Kidney glomerular epithelial cell (primary cell): ENCODE results near the gene MYO7A.

Experiments used
- DNase-seq: peaks from one replicate; lab custom pipeline; 2025; lab: John Stamatoyannopoulos, UW

Gene MYO7A

DNA sequence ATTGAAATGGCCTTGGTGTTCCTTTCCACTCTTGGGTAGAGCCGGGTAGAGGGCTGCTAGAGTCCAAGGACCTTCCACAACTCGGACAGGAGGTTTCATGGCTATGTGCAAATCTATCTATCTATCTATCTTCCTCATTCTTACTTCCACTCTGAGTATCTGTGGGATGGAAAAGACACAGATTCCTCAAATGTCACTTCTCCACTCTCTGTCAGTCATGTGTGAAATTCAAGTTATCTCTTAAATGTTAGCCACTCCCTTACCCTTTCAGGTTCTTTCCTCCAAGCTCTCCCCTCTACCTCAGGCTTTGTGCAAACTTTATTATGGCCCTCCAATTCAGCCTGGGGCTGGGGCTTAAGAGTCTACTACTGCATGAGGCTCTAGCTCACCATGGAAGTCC, 89.1 kb downstream of the MYO7A start:
- DNase-seq = no peak

DNA sequence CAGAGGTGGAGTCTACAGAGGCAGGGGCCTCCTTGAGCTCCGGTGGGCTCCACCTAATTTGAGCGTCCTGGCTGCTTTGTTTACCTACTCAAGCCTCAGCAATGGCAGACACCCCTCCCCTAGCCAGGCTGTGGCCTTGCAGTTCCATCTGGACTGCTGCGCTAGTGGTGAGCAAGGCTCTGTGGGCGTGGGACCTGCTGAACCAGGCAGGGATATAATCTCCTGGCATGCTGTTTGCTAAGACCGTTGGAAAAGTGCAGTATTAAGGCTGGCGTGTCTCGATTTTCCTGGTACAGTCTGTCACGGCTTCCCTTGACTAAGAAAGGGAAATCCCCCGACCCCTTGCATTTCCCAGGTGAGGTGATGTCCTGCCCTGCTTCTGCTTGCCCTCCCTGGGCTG, 95.8 kb downstream of the MYO7A start:
- no peak for DNase-seq

DNA sequence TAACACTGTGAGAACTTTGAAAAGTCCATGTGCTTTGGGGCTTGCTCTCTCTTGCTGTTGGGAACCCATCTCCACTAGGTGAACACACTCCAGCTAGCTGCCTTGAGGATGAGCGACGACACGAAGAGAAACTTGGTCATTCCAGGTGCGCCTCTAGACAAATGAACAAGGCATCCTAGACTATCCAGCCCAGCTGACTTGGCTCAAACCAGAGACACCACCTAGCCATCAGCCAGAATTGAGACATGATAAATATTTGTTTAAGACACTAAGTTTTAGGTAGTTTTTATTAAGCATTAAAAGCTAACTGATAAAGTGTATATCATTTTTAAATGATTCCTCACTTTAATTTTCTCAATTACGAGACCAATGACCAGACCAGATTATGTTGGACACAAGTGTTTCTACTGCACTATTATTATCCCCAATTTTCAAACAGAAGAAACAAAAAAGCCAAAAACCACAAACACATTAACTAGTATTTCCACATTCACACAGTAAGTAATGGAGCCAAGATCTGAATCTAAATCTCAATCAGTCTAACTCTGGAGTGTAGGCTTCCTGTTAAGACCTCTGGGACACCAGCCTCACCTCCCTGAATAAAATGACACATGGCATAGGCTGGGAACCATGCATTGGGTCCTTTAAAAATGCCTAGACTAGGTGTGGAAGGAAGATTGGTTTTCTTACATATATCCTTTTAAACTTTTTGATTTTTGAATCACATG, 103.0 kb downstream of the MYO7A start:
- no peak for DNase-seq

DNA sequence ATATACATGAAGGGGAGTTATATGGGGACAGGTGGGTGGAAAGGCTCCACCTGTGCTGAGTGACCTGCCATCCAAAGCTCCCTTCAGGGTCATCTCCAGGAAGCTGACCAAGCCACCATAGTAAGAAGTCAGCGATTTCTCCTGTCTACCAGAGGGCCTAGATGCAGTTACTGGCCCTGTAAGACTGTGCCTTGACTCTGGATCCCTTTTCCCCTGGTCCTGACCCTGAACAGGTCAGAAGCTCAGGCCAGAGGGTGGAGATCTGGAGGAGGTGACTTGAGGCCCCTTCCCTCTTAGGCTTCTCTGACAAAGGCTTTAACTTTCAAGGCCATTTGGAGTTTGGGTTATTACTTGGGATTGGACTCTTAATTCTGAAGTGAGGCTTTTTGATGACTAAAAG, 103.8 kb downstream of the MYO7A start:
- DNase-seq = no peak

DNA sequence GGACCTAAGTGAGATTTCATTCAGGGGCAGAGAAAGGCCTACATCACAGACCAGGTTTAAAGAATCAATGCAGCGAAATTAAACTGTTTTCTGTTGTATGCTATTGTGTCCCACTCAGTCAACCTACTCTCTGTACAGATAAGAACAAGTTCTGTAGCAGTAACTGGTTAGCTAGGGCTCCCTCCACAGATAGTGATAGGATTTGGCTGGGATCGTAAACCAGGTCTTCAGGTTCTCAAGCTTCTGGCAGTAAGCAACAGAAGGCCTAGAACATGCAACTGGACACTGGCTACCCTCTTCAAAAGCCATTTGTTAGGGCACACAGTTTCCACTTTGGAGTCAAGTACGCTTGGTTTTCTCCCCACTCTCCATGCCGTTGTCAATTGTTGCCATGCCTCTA, 104.2 kb downstream of the MYO7A start:
- DNase-seq = no peak

DNA sequence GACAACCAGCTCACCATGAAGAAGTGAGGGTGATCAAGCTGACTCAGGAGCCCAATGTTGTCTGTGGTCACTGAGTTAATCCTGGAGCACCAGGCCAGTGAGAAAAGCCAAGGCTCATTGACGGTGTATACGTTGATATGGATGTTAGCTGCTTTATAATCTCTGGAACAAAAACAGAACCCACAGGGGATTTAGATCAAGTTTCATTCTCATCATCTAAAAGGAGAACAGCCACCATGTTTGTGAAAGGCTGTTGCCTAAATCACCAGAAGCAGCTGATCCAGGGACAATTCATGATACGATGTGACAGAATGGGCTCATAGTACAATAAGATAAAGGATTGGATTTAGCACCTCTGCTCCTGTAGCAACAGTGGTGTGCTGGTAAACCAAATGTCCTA, 105.0 kb downstream of the MYO7A start:
- no peak for DNase-seq

DNA sequence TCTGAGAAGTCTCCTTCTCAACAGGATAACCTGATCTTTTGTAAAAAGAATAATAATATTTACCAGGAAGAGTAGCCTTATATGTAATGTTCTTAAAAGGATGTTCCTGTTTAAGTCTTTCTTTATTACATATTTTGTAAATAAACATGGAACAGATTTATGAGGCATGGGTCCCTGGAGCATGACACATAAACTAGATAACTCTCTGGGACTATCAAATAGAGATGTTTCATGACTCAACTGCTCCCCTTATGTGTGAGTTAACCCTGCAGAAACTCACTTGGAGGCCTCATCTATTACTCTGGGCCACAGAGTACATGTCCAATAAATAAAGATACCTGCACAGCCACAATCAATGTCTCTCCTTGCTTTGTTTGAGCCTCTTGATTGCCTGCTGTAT, 108.9 kb downstream of the MYO7A start:
- DNase-seq = no peak

DNA sequence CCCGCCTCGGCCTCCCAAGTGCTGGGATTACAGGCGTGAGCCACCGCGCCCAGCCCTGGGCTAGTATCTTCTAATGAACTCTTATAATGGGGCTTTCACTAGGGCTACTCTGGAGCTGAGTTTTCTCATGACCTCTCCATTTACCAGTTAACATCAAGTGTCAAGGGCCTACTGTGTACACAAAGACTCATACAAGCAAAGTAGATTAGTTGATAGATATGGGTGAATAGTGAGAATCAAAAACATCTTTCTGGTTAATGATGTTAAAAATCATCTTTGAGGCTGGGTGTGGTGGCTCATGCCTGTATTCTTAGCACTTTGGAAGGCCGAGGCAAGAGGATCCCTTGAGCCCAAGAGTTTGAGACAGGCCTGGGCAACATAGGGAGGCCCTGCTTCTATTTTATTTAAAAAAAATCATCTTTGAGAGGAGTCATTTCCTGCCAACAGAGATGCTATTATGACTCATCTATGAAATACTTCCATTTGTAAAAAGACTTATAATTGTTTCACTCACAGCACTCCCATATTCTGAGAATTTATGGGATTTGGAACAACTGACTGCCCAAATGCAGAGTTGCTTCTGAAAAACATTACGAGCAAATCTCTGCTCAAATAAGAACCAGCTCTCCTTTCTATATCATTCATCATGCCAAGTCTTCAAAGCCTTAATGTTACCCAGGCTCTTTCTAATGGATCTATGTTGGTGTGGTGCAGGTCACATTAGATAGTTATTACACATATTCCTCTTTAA, 116.4 kb downstream of the MYO7A start:
- DNase-seq = peak; percentile 16

DNA sequence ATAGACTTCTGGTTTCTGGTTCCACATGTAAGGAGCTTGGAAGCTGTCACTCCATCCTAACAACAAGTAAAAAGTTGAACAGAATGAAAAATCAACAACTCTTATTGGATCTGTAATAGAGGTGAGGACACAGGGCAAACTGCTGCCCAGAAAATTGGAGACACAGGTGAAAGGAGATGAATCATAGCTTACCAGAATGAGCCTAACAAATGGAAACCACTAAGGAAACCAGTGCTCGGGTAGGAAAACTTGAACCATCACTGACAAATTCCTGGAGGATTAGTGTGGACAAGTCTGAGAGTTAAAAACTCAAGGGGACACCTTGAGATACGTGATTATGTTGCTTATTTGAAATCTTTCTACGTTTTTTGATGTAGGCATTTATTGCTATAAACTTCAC, 121.4 kb downstream of the MYO7A start:
- no peak for DNase-seq

DNA sequence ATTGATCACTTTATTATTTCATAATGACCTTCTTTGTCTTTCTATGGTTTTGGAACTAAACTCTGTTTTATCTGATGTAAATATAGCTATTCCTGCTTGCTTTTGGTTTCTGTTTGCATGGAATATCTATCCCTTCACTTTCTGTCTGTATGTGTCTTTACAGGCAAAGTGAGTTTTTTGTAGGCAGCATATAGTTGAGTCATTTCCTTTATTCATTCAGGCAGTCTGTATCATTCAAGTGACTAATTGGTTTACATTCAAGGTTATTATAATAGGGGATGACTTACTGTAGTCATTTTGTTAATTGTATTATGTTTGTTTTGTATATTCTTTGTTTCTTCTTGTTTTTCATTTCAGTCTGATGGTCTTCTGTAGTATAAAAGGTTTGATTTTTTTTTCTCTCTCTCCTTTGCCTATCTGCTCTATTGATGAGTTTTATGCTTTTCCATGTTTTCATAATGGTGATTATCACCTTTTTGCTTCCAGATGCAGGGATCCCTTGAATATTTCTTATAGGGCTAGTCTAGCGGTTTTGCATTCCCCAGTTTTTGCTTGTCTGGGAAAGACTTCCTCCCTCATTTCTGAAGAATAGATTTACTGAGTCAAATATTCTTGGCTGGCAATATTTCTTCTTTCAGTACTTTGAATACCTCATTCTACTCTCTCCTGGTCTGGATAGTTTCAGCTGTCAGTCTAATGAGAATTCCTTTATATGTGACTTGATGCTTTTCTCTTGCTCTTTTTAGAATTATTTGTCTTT, 123.0 kb downstream of the MYO7A start:
- no peak for DNase-seq

DNA sequence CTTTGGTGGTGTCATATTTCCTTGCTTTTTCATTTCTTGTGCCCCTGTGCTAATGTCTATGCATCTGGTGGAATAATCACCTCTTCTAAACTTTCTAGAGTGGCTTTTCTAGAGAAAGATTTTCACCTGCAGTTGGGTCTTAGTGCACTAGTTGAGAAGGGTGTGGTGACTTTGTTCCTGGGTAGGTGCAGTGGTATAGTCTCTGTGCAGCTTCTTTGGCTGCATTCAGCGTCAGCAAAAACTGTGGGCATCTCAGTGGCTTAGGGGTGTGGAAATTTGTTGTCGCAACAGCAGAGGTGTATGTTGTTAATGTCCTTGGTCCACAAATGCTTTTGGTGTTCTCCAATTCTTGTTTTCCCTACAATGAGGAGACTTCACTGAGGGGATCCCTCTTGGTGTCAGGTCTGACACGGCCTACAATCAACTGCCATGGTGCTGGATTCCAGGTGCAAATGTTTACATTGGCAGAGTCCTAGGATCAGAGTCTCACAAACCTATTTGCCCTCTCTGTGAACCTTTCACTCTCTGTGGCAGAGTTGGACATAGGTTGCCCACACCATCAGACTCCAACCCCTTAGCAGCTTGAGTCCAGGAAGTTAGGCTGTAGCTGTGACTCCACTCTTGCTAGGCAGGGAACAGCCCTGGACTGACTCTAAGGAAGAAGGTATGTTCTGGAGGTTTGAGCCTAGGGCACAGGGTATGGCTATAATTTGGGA, 124.7 kb downstream of the MYO7A start:
- no peak for DNase-seq

DNA sequence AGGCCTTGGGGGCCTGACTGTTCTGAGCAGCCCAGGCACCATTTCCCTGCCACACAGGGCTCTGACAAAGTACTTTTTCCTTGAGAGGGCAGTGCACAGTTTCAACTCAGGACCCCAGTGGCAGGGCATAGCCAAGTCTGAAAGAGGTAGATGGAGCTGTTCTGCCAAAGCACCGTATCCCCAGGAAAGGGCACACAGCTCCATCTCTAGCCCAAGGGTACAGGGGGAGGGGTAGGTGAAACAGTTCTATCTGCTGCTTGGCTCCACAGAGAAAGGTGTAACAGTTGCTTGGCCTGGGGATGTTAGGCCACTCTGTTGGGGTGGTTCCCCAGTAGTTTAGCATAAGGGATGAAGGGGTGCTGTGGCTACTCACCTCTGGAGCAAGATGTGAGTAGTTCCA, 125.6 kb downstream of the MYO7A start:
- no peak for DNase-seq

DNA sequence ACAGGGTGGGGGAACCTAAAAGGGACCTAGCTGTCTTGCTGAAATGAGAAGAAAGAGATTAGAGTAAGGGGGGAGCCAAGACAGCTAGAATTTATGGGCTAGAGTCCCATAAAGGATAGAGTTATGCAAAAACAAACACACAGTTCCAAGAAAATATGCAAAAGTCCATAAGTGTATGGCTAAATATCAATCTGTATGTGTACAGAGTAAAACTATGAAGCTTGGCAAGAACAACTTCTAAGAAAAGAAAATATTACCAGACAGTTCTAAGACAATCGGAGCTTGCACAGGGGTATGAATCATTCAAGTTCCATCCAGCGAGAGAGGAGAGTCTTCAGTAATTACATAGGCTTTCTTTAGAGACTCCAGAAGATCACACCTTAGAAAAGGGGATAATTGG, 131.6 kb downstream of the MYO7A start:
- DNase-seq = no peak

DNA sequence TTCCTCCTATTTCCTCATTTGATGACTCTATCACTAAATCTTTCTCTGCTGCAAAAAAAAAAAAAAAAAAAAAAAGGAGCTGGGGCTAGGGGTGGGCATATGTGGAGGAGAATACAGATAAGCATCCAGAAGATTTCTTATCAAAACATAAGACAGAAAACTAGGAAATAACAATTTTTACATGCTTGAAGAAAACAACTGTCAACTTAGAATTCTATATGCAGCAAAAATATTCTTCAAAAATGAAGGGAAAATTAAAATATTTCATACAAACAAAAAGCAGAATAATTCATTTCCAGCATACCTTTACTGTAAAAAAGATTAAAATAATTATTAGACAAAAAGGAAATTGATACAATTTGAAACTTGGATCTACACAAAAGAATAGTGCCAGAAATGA, 134.8 kb downstream of the MYO7A start:
- no peak for DNase-seq
